ENCODE results near the gene ARPC5.

ARPC5 gene

GRCh38 chr1:183580281-183580682 lies 55.3 kb downstream of the ARPC5 start:
- Histone ChIP-seq H3K9ac (ENCODE audit: low read length) (no peak overlapping the region), H3F3A (ENCODE audit: insufficient read depth, low read length) (no peaks in the 10 kb centered on the region), H2AFZ (ENCODE audit: low read length) (no peak overlapping the region), H3K9me3 (ENCODE audit: low read length) (no peaks in the 10 kb centered on the region), H3K27me3 (ENCODE audit: insufficient read depth, low read length) (no peaks in the 10 kb centered on the region), H3K4me3 (ENCODE audit: low read depth, low read length, poor library complexity, severe bottlenecking) (no peak overlapping the region), H4K20me1 (ENCODE audit: insufficient read depth, low read length) (no peaks in the 10 kb centered on the region), H3K27ac (ENCODE audit: low read depth, low read length, poor library complexity, severe bottlenecking) (no peak overlapping the region), H3K9me2 (ENCODE audit: low read depth, low read length) (no peaks in the 10 kb centered on the region), H3K79me2 (ENCODE audit: insufficient read depth, low read length) (no peaks in the 10 kb centered on the region), H3K4me2 (ENCODE audit: low read length) (no peak overlapping the region), H3K36me3 (ENCODE audit: insufficient read depth, low read length) (no peaks in the 10 kb centered on the region), H3K4me1 (ENCODE audit: insufficient read depth, low read length, severe bottlenecking) (no peaks in the 10 kb centered on the region)
- no peak for TF ChIP-seq EZH2 (IDR thresholded peaks at IDR 0.05; ENCODE audit: borderline replicate concordance, low read length)
- peak; percentile 25; the same call in 1 of the 2 replicates for TF ChIP-seq CTCF (IDR thresholded peaks at IDR 0.05; ENCODE audit: low read length)

GRCh38 chr1:183578856-183579255 lies 56.7 kb downstream of the ARPC5 start:
- no peaks in the 10 kb centered on the region for H3K4me1 ChIP-seq (ENCODE audit: insufficient read depth, low read length, severe bottlenecking)
- no peaks in the 10 kb centered on the region for H3K36me3 ChIP-seq (ENCODE audit: insufficient read depth, low read length)
- H3F3A ChIP-seq (ENCODE audit: insufficient read depth, low read length), result no peaks in the 10 kb centered on the region
- no peaks in the 10 kb centered on the region for H3K9me3 ChIP-seq (ENCODE audit: low read length)
- H3K27me3 ChIP-seq (ENCODE audit: insufficient read depth, low read length), result no peaks in the 10 kb centered on the region
- no peak for TF ChIP-seq EZH2 (IDR thresholded peaks at IDR 0.05; ENCODE audit: borderline replicate concordance, low read length)
- no peak for TF ChIP-seq CTCF (IDR thresholded peaks at IDR 0.05; ENCODE audit: low read length)
- no peak overlapping the region for H3K27ac ChIP-seq (ENCODE audit: low read depth, low read length, poor library complexity, severe bottlenecking)
- no peak overlapping the region for H3K4me2 ChIP-seq (ENCODE audit: low read length)
- H3K9ac ChIP-seq (ENCODE audit: low read length), result no peak overlapping the region
- H3K4me3 ChIP-seq (ENCODE audit: low read depth, low read length, poor library complexity, severe bottlenecking), result no peak overlapping the region
- H3K79me2 ChIP-seq (ENCODE audit: insufficient read depth, low read length), result no peaks in the 10 kb centered on the region
- no peaks in the 10 kb centered on the region for H4K20me1 ChIP-seq (ENCODE audit: insufficient read depth, low read length)
- H3K9me2 ChIP-seq (ENCODE audit: low read depth, low read length), result no peaks in the 10 kb centered on the region
- no peak overlapping the region for H2AFZ ChIP-seq (ENCODE audit: low read length)

GRCh38 chr1:183577897-183578465 lies 57.6 kb downstream of the ARPC5 start:
- H3K9ac ChIP-seq (ENCODE audit: low read length), result no peak overlapping the region
- no peaks in the 10 kb centered on the region for H3K9me3 ChIP-seq (ENCODE audit: low read length)
- H3K36me3 ChIP-seq (ENCODE audit: insufficient read depth, low read length), result no peaks in the 10 kb centered on the region
- H3K27me3 ChIP-seq (ENCODE audit: insufficient read depth, low read length), result no peaks in the 10 kb centered on the region
- H2AFZ ChIP-seq (ENCODE audit: low read length), result no peak overlapping the region
- no peak for TF ChIP-seq CTCF (IDR thresholded peaks at IDR 0.05; ENCODE audit: low read length)
- TF ChIP-seq EZH2 (IDR thresholded peaks at IDR 0.05; ENCODE audit: borderline replicate concordance, low read length), result no peak
- no peaks in the 10 kb centered on the region for H3K79me2 ChIP-seq (ENCODE audit: insufficient read depth, low read length)
- no peaks in the 10 kb centered on the region for H3K9me2 ChIP-seq (ENCODE audit: low read depth, low read length)
- H3K27ac ChIP-seq (ENCODE audit: low read depth, low read length, poor library complexity, severe bottlenecking), result no peak overlapping the region
- H4K20me1 ChIP-seq (ENCODE audit: insufficient read depth, low read length), result no peaks in the 10 kb centered on the region
- no peaks in the 10 kb centered on the region for H3K4me1 ChIP-seq (ENCODE audit: insufficient read depth, low read length, severe bottlenecking)
- no peak overlapping the region for H3K4me2 ChIP-seq (ENCODE audit: low read length)
- no peak overlapping the region for H3K4me3 ChIP-seq (ENCODE audit: low read depth, low read length, poor library complexity, severe bottlenecking)
- no peaks in the 10 kb centered on the region for H3F3A ChIP-seq (ENCODE audit: insufficient read depth, low read length)

Measured in OCI-LY1 (cell line).